HepG2 (cell line): Measurements from ENCODE around the gene HNRNPUL1. TPM values are rescaled to one million over a fixed set of nuclear protein-coding genes. Genes with fewer than 3 reads are reported as not detected.

Source experiments
- AGO2 ChIP-seq: fragments of 200-400 bp; formaldehyde crosslinking; optimal IDR thresholded peaks from 2 replicates; pipeline ENCODE3; 2017; ENCODE audit warnings: mild to moderate bottlenecking, low read depth, low read length, moderate library complexity
- CHD4 ChIP-seq: fragments of 200-600 bp; sonication (generic); IDR thresholded peaks from 2 replicates; pipeline ENCODE4 v1.7.0; 2017; ENCODE audit warnings: mild to moderate bottlenecking, low read length, borderline replicate concordance
- ETV6 ChIP-seq: sonication (generic); formaldehyde crosslinking; conservative IDR thresholded peaks from 2 replicates; pipeline ENCODE4 v1.4.0; 2020; ENCODE audit warnings: missing genetic modification reagents
- HMGXB4 ChIP-seq, 2 experiments: sonication (generic) in 1 of 2; formaldehyde crosslinking in 1 of 2; IDR thresholded peaks; 2 replicates each; pipeline versions ENCODE4 v1.4.0 to v1.6.1; 2018 to 2020; ENCODE audit warnings: missing genetic modification reagents in 2 of 2, borderline replicate concordance in 1 of 2, low read depth in 1 of 2, mild to moderate bottlenecking in 1 of 2, missing biosample characterization in 1 of 2
- JUND ChIP-seq: sonication (generic); formaldehyde crosslinking; IDR thresholded peaks from 2 replicates; pipeline ENCODE4 v1.8.0; 2022; ENCODE audit warnings: mild to moderate bottlenecking, missing genetic modification reagents
- KLF16 ChIP-seq, 2 experiments: sonication (generic) in 1 of 2; formaldehyde crosslinking in 1 of 2; IDR thresholded peaks; 2 replicates each; pipeline versions ENCODE4 v1.6.1 to v1.8.0; 2016 to 2023; ENCODE audit warnings: missing genetic modification reagents in 2 of 2, missing compliant biosample characterization in 1 of 2
- PHF8 ChIP-seq: sonication (generic); formaldehyde crosslinking; IDR thresholded peaks from 2 replicates; pipeline ENCODE4 v1.5.0; 2020; ENCODE audit warnings: missing genetic modification reagents
- SOX5 ChIP-seq: IDR thresholded peaks from 2 replicates; pipeline ENCODE4 v1.6.1; 2016; ENCODE audit warnings: borderline replicate concordance
- SRY ChIP-seq: sonication (generic); formaldehyde crosslinking; IDR thresholded peaks from 2 replicates; pipeline ENCODE4 v1.8.0; 2022; ENCODE audit warnings: mild to moderate bottlenecking, missing genetic modification reagents
- TIGD3 ChIP-seq: sonication (generic); formaldehyde crosslinking; IDR thresholded peaks from 2 replicates; pipeline ENCODE4 v1.5.1; 2020; ENCODE audit warnings: mild to moderate bottlenecking, missing genetic modification reagents, borderline replicate concordance
- ZHX1 ChIP-seq: sonication (generic); formaldehyde crosslinking; IDR thresholded peaks from 2 replicates; pipeline ENCODE4 v1.8.1; 2022; ENCODE audit warnings: low read depth, mild to moderate bottlenecking, missing genetic modification reagents
- ZNF281 ChIP-seq: sonication (generic); formaldehyde crosslinking; IDR thresholded peaks from 2 replicates; pipeline ENCODE4 v1.4.0; 2020; ENCODE audit warnings: missing genetic modification reagents, borderline replicate concordance
- ZNF337 ChIP-seq: sonication (generic); formaldehyde crosslinking; IDR thresholded peaks from 2 replicates; pipeline ENCODE4 v1.5.1; 2020; ENCODE audit warnings: missing genetic modification reagents, low read depth, mild to moderate bottlenecking, borderline replicate concordance
- ZNF350 ChIP-seq: sonication (generic); formaldehyde crosslinking; IDR thresholded peaks from 2 replicates; pipeline ENCODE4 v1.4.0; 2020; ENCODE audit warnings: mild to moderate bottlenecking, low read depth, missing genetic modification reagents, borderline replicate concordance
- ZNF484 ChIP-seq: sonication (generic); formaldehyde crosslinking; IDR thresholded peaks from 2 replicates; pipeline ENCODE4 v1.5.1; 2020; ENCODE audit warnings: mild to moderate bottlenecking, low read depth, missing genetic modification reagents, borderline replicate concordance
- ZNF547 ChIP-seq: sonication (generic); formaldehyde crosslinking; IDR thresholded peaks from 2 replicates; pipeline ENCODE4 v1.5.1; 2020; ENCODE audit warnings: mild to moderate bottlenecking, missing genetic modification reagents
- ZNF749 ChIP-seq: sonication (generic); formaldehyde crosslinking; IDR thresholded peaks from 2 replicates; pipeline ENCODE4 v1.8.0; 2022; ENCODE audit warnings: mild to moderate bottlenecking, missing genetic modification reagents, moderate library complexity, borderline replicate concordance
- polyA plus RNA-seq, 8 experiments: library from polyadenylated mRNA; depleted of rRNA in 3 of 8; stranded (reverse) in 7 of 8; unstranded in 1 of 8; fragments of >200 nt; fragmentation: Illumina TruSeq in 4 of 8; extraction: Trizol in 4 of 8; gene quantifications; 2 replicates each; pipeline versions ENCODE4 v1.2.1 to v1.2.3, GENCODE V29; 2011 to 2016; ENCODE audit warnings: low read depth in 4 of 8, missing spikeins in 1 of 8, mixed read lengths in 1 of 8; ENCODE audit not compliant: insufficient read depth in 1 of 8
- total RNA-seq, 5 experiments: library from RNA; depleted of rRNA; stranded (reverse); fragments of >200 nt; fragmentation: Illumina TruSeq; extraction: Trizol; gene quantifications; 2 replicates each; pipeline ENCODE4 v1.2.3, GENCODE V29; 2016; ENCODE audit warnings: low read depth in 1 of 5

HNRNPUL1 gene
- total and polyA plus RNA-seq, 2 of the 13 experiments (the other 11 are each of a cell fraction or from before 2014, with no cell fraction given): 30.9 to 81.7 TPM

GRCh38 chr19:41263850-41264580, at the start of gene HNRNPUL1 (continued):
- TF ChIP-seq PHF8 (CRISPR knock-in tag): peak; percentile 91
- TF ChIP-seq KLF16 (CRISPR knock-in tag; IDR thresholded peaks at IDR 0.05): peak in 1 of 2 experiments; percentile 33; a peak in 1 of 4 replicates
- 0 out of 2 replicates have a peak, but pooled peaks have one; percentile 72 for TF ChIP-seq ETV6 (CRISPR knock-in tag)
- 0 out of 2 replicates have a peak, but pooled peaks have one; percentile 51 for TF ChIP-seq TIGD3 (CRISPR knock-in tag)
- TF ChIP-seq ZNF547: peak; percentile 90
- TF ChIP-seq ZNF484 (CRISPR knock-in tag): no peak
- TF ChIP-seq ZNF281 (CRISPR knock-in tag): peak; percentile 85
- TF ChIP-seq SOX5 (CRISPR knock-in tag): peak; percentile 41; the same call in 1 of the 2 replicates
- TF ChIP-seq ZNF337 (CRISPR knock-in tag): peak; percentile 64; the same call in 1 of the 2 replicates
- peak; percentile 51; the same call in 1 of the 2 replicates for TF ChIP-seq SRY (CRISPR knock-in tag)
- 0 out of 2 replicates have a peak, but pooled peaks have one; percentile 75 for TF ChIP-seq ZNF749 (CRISPR knock-in tag)
- peak; percentile 71; the same call in 1 of the 2 replicates for TF ChIP-seq ZNF350 (CRISPR knock-in tag)
- TF ChIP-seq JUND (CRISPR knock-in tag): peak; percentile 15; the same call in 1 of the 2 replicates
- no peak for TF ChIP-seq CHD4
- TF ChIP-seq AGO2: no peak
- peak; percentile 96 for TF ChIP-seq ZHX1 (CRISPR knock-in tag)
- peak; percentile 85 to 92; a peak in 3 of 4 replicates for TF ChIP-seq HMGXB4 (CRISPR knock-in tag; IDR thresholded peaks at IDR 0.05; ENCODE audit: borderline replicate concordance in 1 of 2, low read depth in 1 of 2)
